Fibroblast of lung (primary cell): ENCODE measurements around the gene NFAT5. TPM values are rescaled to one million over a fixed set of nuclear protein-coding genes. Genes with fewer than 3 reads are reported as not detected.
A peak's percentile ranks its signal among the peaks of the same experiment; 100 is the strongest.

Experiments
- DNase-seq, 2 donors: peaks; one replicate each; pipeline versions ENCODE4 v3.0.0 to v3.0.0-alpha.2; 2010; ENCODE audit warnings: low read depth in 2 of 2
- H2AFZ ChIP-seq: 2 replicates; pipeline ENCODE4 v1.5.1; 2012; ENCODE audit warnings: low read length, control low read depth, inconsistent platforms
- H3K27ac ChIP-seq: 2 replicates; pipeline ENCODE4 v1.5.1; 2011; ENCODE audit warnings: low read length, control low read depth; ENCODE audit not compliant: insufficient read depth
- H3K27me3 ChIP-seq: 2 replicates; pipeline ENCODE4 v1.5.1; 2011; ENCODE audit warnings: mild to moderate bottlenecking, low read length; ENCODE audit not compliant: control insufficient read depth, insufficient read depth
- H3K36me3 ChIP-seq: 2 replicates; pipeline ENCODE4 v1.5.1; 2011; ENCODE audit warnings: low read length; ENCODE audit not compliant: control insufficient read depth, insufficient read depth
- H3K4me1 ChIP-seq: 2 replicates; pipeline ENCODE4 v1.5.1; 2011; ENCODE audit warnings: low read length; ENCODE audit not compliant: control insufficient read depth, insufficient read depth; ENCODE audit errors: extremely low read depth
- H3K4me2 ChIP-seq: 2 replicates; pipeline ENCODE4 v1.5.1; 2011; ENCODE audit warnings: low read length, control low read depth; ENCODE audit not compliant: insufficient read depth; ENCODE audit errors: extremely low read depth
- H3K4me3 ChIP-seq, 4 experiments: fragments of 200-600 bp in 1 of 4; sonication (generic) in 1 of 4; replicated peaks in 1 of 4; 2 replicates each; pipeline ENCODE4 v1.5.1; 2011 to 2016; ENCODE audit warnings: low read length in 4 of 4, low read depth in 3 of 4, mild to moderate bottlenecking in 3 of 4, control low read depth in 2 of 4, inconsistent platforms in 1 of 4, mixed read lengths in 1 of 4; ENCODE audit not compliant: insufficient read depth in 1 of 4; ENCODE audit errors: control extremely low read depth in 1 of 4
- H3K79me2 ChIP-seq: 2 replicates; pipeline ENCODE4 v1.5.1; 2012; ENCODE audit warnings: mild to moderate bottlenecking, low read length, inconsistent platforms; ENCODE audit not compliant: control insufficient read depth, insufficient read depth
- H3K9ac ChIP-seq: 2 replicates; pipeline ENCODE4 v1.5.1; 2011; ENCODE audit warnings: mild to moderate bottlenecking, low read length, control low read depth; ENCODE audit not compliant: insufficient read depth
- H3K9me3 ChIP-seq: 2 replicates; pipeline ENCODE4 v1.5.1; 2012; ENCODE audit warnings: low read depth, low read length; ENCODE audit not compliant: control insufficient read depth, insufficient read depth
- H4K20me1 ChIP-seq: 2 replicates; pipeline ENCODE4 v1.5.1; 2011; ENCODE audit warnings: low read length; ENCODE audit not compliant: control insufficient read depth, insufficient read depth; ENCODE audit errors: extremely low read depth
- CTCF ChIP-seq, 2 donors: IDR thresholded peaks in 1 of 2; conservative IDR thresholded peaks in 1 of 2; 1 replicate in 1 of 2; 2 replicates in 1 of 2; pipeline ENCODE4 v1.5.1; 2011 to 2012; ENCODE audit warnings: low read length in 2 of 2, control low read depth in 1 of 2, inconsistent platforms in 1 of 2, low read depth in 1 of 2, mild to moderate bottlenecking in 1 of 2
- EZH2 ChIP-seq: IDR thresholded peaks from 2 replicates; pipeline ENCODE4 v1.5.1; 2012; ENCODE audit warnings: low read length, control low read depth, mild to moderate bottlenecking; ENCODE audit errors: missing control alignments
- polyA plus RNA-seq, 2 donors: library from polyadenylated mRNA; depleted of rRNA in 1 of 2; stranded (reverse) in 1 of 2; unstranded in 1 of 2; fragments of >200 nt; gene quantifications; 2 replicates each; pipeline ENCODE4 v1.2.1, GENCODE V29; 2011 to 2012; ENCODE audit warnings: missing spikeins in 1 of 2
- total RNA-seq: library from RNA; depleted of rRNA; stranded (reverse); fragments of >200 nt; gene quantifications from 2 replicates; pipeline ENCODE4 v1.2.1, GENCODE V29; 2014

NFAT5 gene
- total and polyA plus RNA-seq, 2 donors (not counting 1 experiment from before 2014, with no cell fraction given): 33.4 to 39.4 TPM

DNA sequence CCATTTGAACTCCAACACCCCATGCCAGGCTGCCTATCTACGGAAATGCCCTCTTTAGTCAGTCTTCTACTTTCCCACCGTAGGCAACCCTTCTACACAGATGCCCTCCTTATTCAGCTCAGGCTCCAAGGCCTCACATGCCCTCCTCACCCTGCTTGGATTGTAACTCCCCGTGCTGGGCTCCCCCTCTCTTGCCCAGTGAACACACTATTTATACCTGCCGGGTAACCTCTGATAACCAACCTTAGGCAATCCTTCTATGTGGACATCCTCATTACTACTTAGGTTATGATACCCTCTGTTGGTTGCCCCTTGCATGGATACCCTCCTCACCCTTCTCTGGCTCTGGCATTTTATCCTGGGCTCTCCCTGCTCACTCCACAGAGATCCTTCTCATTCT lies 50.3 kb downstream of the NFAT5 start:
- no peak for TF ChIP-seq EZH2
- no peak for TF ChIP-seq CTCF (conservative IDR thresholded peaks at IDR 0.05 in 1 of 2, IDR thresholded peaks at IDR 0.05 in 1 of 2; ENCODE audit: low read depth in 1 of 2, low read length in 2 of 2)
- H3K4me2 ChIP-seq: no peak overlapping the region
- H3K4me3 ChIP-seq: no peak overlapping the region
- H4K20me1 ChIP-seq: peaks cover 5% of the 10 kb centered on the region
- H3K36me3 ChIP-seq: no peaks in the 10 kb centered on the region
- no peaks in the 10 kb centered on the region for H3K27me3 ChIP-seq
- peaks cover 72% of the 10 kb centered on the region for H3K79me2 ChIP-seq
- no peaks in the 10 kb centered on the region for H3K9me3 ChIP-seq
- no peak for DNase-seq
- H2AFZ ChIP-seq: no peak overlapping the region
- peaks cover 5% of the 10 kb centered on the region for H3K4me1 ChIP-seq
- H3K27ac ChIP-seq: no peak overlapping the region
- H3K9ac ChIP-seq: no peak overlapping the region

DNA sequence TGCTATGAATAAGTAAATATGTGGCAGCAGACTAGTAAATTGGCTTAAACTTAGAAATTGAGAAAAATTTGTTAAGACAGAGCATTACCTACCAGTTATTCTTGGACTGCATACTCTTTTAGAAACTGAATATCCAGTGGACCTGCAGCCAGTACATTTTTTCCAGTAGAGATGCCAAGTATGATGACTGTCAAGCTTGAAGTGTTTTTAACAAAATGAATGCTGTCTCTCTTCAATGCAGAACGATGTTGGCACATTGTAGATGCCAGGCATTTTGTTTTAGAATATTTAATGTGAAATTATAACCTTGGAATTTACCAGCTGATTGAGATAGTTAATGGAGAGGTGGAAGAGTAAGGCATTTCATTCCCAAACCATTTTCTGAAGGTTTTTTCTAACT lies 52.5 kb downstream of the NFAT5 start:
- Histone ChIP-seq H3K4me2 (no peak overlapping the region), H3K27ac (no peak overlapping the region), H3K9me3 (no peaks in the 10 kb centered on the region), H3K79me2 (peaks cover 67% of the 10 kb centered on the region), H2AFZ (no peak overlapping the region), H3K27me3 (no peaks in the 10 kb centered on the region), H3K36me3 (no peaks in the 10 kb centered on the region), H3K9ac (no peak overlapping the region), H4K20me1 (peaks cover 2% of the 10 kb centered on the region), H3K4me3 (no peak overlapping the region), H3K4me1 (peaks cover 3% of the 10 kb centered on the region)
- peak in 1 of 2 donors; percentile 51 for DNase-seq
- TF ChIP-seq EZH2 (no peak), CTCF (conservative IDR thresholded peaks at IDR 0.05 in 1 of 2, IDR thresholded peaks at IDR 0.05 in 1 of 2; ENCODE audit: low read depth in 1 of 2, low read length in 2 of 2) (no peak)

DNA sequence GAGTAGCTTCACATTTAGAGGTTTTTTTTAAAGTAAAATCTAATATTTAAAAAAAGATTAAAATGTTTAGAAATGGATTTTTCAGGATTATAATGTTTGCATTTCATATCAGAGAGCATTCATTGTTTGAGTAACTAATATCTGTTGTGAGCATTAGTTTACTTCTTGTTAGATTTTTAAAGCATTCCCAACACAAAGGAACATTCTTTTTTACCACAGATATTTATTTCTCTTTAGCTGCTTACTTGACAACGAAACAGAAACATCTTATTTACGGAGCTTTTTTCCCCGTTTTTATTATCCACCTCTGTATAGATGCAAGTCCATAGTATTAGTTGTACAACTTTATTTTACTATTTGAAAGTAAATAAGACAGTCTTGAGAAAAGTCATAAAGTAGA lies 53.0 kb downstream of the NFAT5 start:
- H3K27ac ChIP-seq: no peak overlapping the region
- peaks cover 2% of the 10 kb centered on the region for H4K20me1 ChIP-seq
- H3K9me3 ChIP-seq: no peaks in the 10 kb centered on the region
- no peaks in the 10 kb centered on the region for H3K27me3 ChIP-seq
- H2AFZ ChIP-seq: no peak overlapping the region
- no peak for DNase-seq
- peaks cover 3% of the 10 kb centered on the region for H3K4me1 ChIP-seq
- no peaks in the 10 kb centered on the region for H3K36me3 ChIP-seq
- H3K9ac ChIP-seq: no peak overlapping the region
- H3K79me2 ChIP-seq: peaks cover 66% of the 10 kb centered on the region
- H3K4me3 ChIP-seq: no peak overlapping the region
- no peak overlapping the region for H3K4me2 ChIP-seq
- TF ChIP-seq EZH2: no peak
- TF ChIP-seq CTCF (conservative IDR thresholded peaks at IDR 0.05 in 1 of 2, IDR thresholded peaks at IDR 0.05 in 1 of 2; ENCODE audit: low read depth in 1 of 2, low read length in 2 of 2): no peak
